Measurements from ENCODE around the gene PDE6A. TPM values are rescaled to one million over a fixed set of nuclear protein-coding genes. Genes with fewer than 3 reads are reported as not detected.

PDE6A gene
- total and polyA plus RNA-seq, 2 of the 8 experiments (the other 6 are each of a cell fraction or from before 2014, with no cell fraction given), result not detected

- TF ChIP-seq CTCF (IDR thresholded peaks at IDR 0.05; ENCODE audit: control extremely low read depth in 1 of 3, insufficient read depth in 1 of 3, low read depth in 1 of 3, low read length in 3 of 3) (no peak), CBX8 (IDR thresholded peaks at IDR 0.05; ENCODE audit: borderline replicate concordance, low read depth, low read length) (no peak), SRF (IDR thresholded peaks at IDR 0.05; ENCODE audit: low read depth, low read length) (no peak), POLR2A (IDR thresholded peaks at IDR 0.05; ENCODE audit: control extremely low read depth in 1 of 2, low read depth in 2 of 2, low read length in 2 of 2) (no peak), NRF1 (IDR thresholded peaks at IDR 0.05; ENCODE audit: low read depth, low read length) (no peak), ATF2 (IDR thresholded peaks at IDR 0.05; ENCODE audit: low read length) (no peak), RBBP5 (IDR thresholded peaks at IDR 0.05; ENCODE audit: borderline replicate concordance, low read depth, low read length) (no peak)
Observed at GRCh38 chr5:149863830-149864229, 80.8 kb downstream of the PDE6A start (continued).
